K562 (cell line): ENCODE results near the gene GGT1. TPM values are rescaled to one million over a fixed set of nuclear protein-coding genes. Genes with fewer than 3 reads are reported as not detected.

Experiments
- ATAC-seq: fragments of 200-7000 bp; cut with Tn5 transposase; 3 replicates; pipeline ENCODE4 v1.9.1; 2020; ENCODE audit warnings: moderate library complexity
- BruUV-seq: library from RNA; stranded (reverse); fragments of 400-500 nt; replicated peaks from 2 replicates; lab custom pipeline; 2021; lab: Mats Ljungman, UMichigan
- CTCF ChIA-PET: fragments of 300-600 bp; formaldehyde crosslinking; extraction: SDS; loops from one replicate; lab custom pipeline; 2021; ENCODE audit warnings: low intra/inter-chr PET ratio; lab: Yijun Ruan, JAX
- POLR2A ChIA-PET: fragments of 300-600, 350-650 bp; sonication (Branson Sonifier 250); formaldehyde crosslinking; extraction: SDS; loops from one replicate; lab custom pipeline; 2021; ENCODE audit warnings: antibody characterized with exemption, inconsistent platforms; lab: Yijun Ruan, JAX
- DNase-seq, 4 experiments: peaks; one replicate each; pipeline versions ENCODE4 v3.0.0 to v3.0.0-alpha.2; 2011 to 2018; ENCODE audit warnings: low spot score in 3 of 4, mixed read lengths in 3 of 4; ENCODE audit errors: extremely low read depth in 1 of 4
- FAIRE-seq: peaks from 2 replicates; lab custom pipeline; 2011; peaks lifted over from hg19 to GRCh38; lab: Jason Lieb, UNC
- H2AFZ ChIP-seq: 2 replicates; pipeline ENCODE4 v1.6.0; 2011; ENCODE audit warnings: low read depth, low read length, control low read depth, inconsistent platforms
- H3K27ac ChIP-seq: fragments of 200-600 bp; 3 replicates; pipeline ENCODE4 v1.8.0; 2011; ENCODE audit warnings: low read depth, mild to moderate bottlenecking, control low read depth, inconsistent platforms, low read length, moderate library complexity, mixed read lengths; ENCODE audit errors: extremely low read depth
- H3K27me3 ChIP-seq, 2 experiments: fragments of 300-600 bp in 1 of 2; 2 replicates in 1 of 2; 3 replicates in 1 of 2; pipeline versions ENCODE4 v1.6.0 to v1.8.0; 2011; ENCODE audit warnings: inconsistent platforms in 2 of 2, low read length in 2 of 2, mild to moderate bottlenecking in 1 of 2, mixed read lengths in 1 of 2, moderate library complexity in 1 of 2; ENCODE audit not compliant: control insufficient read depth in 2 of 2, insufficient read depth in 2 of 2
- H3K36me3 ChIP-seq: fragments of 300-600 bp; 3 replicates; pipeline ENCODE4 v1.8.0; 2011; ENCODE audit warnings: mild to moderate bottlenecking, low read length, inconsistent platforms; ENCODE audit not compliant: control insufficient read depth, insufficient read depth
- H3K4me1 ChIP-seq, 2 experiments: fragments of 200-600 bp in 1 of 2; replicated peaks in 1 of 2; 2 replicates in 1 of 2; 3 replicates in 1 of 2; pipeline versions ENCODE4 v1.5.1 to v1.8.0; 2011; ENCODE audit warnings: inconsistent platforms in 2 of 2, low read length in 2 of 2, mild to moderate bottlenecking in 1 of 2, mixed read lengths in 1 of 2, moderate library complexity in 1 of 2; ENCODE audit not compliant: control insufficient read depth in 2 of 2, insufficient read depth in 2 of 2
- H3K4me2 ChIP-seq: 2 replicates; pipeline ENCODE4 v1.6.1; 2011; ENCODE audit warnings: low read length, control low read depth, inconsistent platforms, mixed read lengths; ENCODE audit not compliant: insufficient read depth
- H3K4me3 ChIP-seq: fragments of 200-600 bp; sonication (generic), shearing (Covaris generic); 2 replicates; pipeline ENCODE4 v1.5.1; 2016; ENCODE audit warnings: control low read depth, inconsistent platforms
- H3K79me2 ChIP-seq: fragments of 200-600 bp; 3 replicates; pipeline ENCODE4 v1.8.0; 2011; ENCODE audit warnings: low read length, inconsistent platforms; ENCODE audit not compliant: control insufficient read depth, insufficient read depth
- H3K9ac ChIP-seq, 2 experiments: 2 replicates each; pipeline versions ENCODE4 v1.6.0 to v1.6.1; 2011; ENCODE audit warnings: low read depth in 2 of 2, low read length in 2 of 2, control low read depth in 1 of 2, inconsistent platforms in 1 of 2, mild to moderate bottlenecking in 1 of 2, mixed read lengths in 1 of 2; ENCODE audit not compliant: insufficient read depth in 1 of 2
- H3K9me1 ChIP-seq: one replicate; pipeline ENCODE4 v1.6.0; 2011; ENCODE audit warnings: inconsistent platforms, mild to moderate bottlenecking, low read length, moderate library complexity; ENCODE audit not compliant: control insufficient read depth, insufficient read depth
- H3K9me3 ChIP-seq: replicated peaks from 2 replicates; pipeline ENCODE4 v1.5.1; 2011; ENCODE audit warnings: low read depth, low read length, inconsistent platforms; ENCODE audit not compliant: control insufficient read depth, insufficient read depth
- H4K20me1 ChIP-seq: replicated peaks from 2 replicates; pipeline ENCODE4 v1.6.1; 2011; ENCODE audit warnings: low read length, inconsistent platforms, mixed read lengths; ENCODE audit not compliant: control insufficient read depth, insufficient read depth
- CHD4 ChIP-seq: fragments of 200-600 bp; sonication (generic); IDR thresholded peaks from 3 replicates; pipeline ENCODE4 v1.6.1; 2012; ENCODE audit warnings: low read depth, mild to moderate bottlenecking, mixed read lengths, low read length, inconsistent platforms; ENCODE audit not compliant: insufficient read depth, insufficient replicate concordance, poor library complexity, severe bottlenecking
- ELF2 ChIP-seq: fragments of 250-450 bp; sonication (Bioruptor Pico); IDR thresholded peaks from 2 replicates; pipeline ENCODE4 v1.5.0; 2021; ENCODE audit warnings: mild to moderate bottlenecking
- EP300 ChIP-seq: IDR thresholded peaks from 2 replicates; pipeline ENCODE4 v1.6.1; 2012; ENCODE audit warnings: low read length, improper control_type of control experiment
- HSF4 ChIP-seq: fragments of 250-450 bp; sonication (Bioruptor Pico); IDR thresholded peaks from 2 replicates; pipeline ENCODE4 v2.1.2; 2022; ENCODE audit warnings: mild to moderate bottlenecking, moderate library complexity, borderline replicate concordance
- MXI1 ChIP-seq: IDR thresholded peaks from 2 replicates; pipeline ENCODE4 v1.6.1; 2011; ENCODE audit warnings: low read depth, mild to moderate bottlenecking, improper control_type of control experiment, low read length
- PHB2 ChIP-seq: fragments of 450-650 bp; IDR thresholded peaks from 2 replicates; pipeline ENCODE4 v1.6.1; 2017; ENCODE audit warnings: low read depth
- POLR2H ChIP-seq: IDR thresholded peaks from 2 replicates; pipeline ENCODE4 v1.6.1; 2016; ENCODE audit warnings: missing genetic modification characterization, low read depth, mild to moderate bottlenecking, control low read depth, missing compliant biosample characterization, moderate library complexity
- SIN3A ChIP-seq, 2 experiments: fragments of 150-350 bp in 1 of 2; IDR thresholded peaks; 2 replicates each; pipeline ENCODE4 v1.6.1; 2011 to 2016; ENCODE audit warnings: borderline replicate concordance in 2 of 2, low read depth in 2 of 2, low read length in 2 of 2, mild to moderate bottlenecking in 2 of 2, moderate library complexity in 2 of 2; ENCODE audit not compliant: control insufficient read depth in 1 of 2
- SOX6 ChIP-seq: fragments of 450-650 bp; IDR thresholded peaks from 2 replicates; pipeline ENCODE4 v1.6.1; 2014; ENCODE audit warnings: mild to moderate bottlenecking
- ZKSCAN1 ChIP-seq: fragments of 150-350 bp; IDR thresholded peaks from 2 replicates; pipeline ENCODE4 v1.6.1; 2016; ENCODE audit warnings: low read depth, low read length
- WGBS: fragments of 100-300 bp; shearing (Covaris generic); methylation state at CpG from one replicate; pipeline ENCODE4 v1.1.6; 2016; ENCODE audit warnings: low coverage, mixed read lengths; ENCODE audit not compliant: insufficient coverage; ENCODE audit errors: missing lambda C conversion rate; 5-methylcytosine and 5-hydroxymethylcytosine counted together
- in situ Hi-C: fragments of 300-500 bp; cut with MboI; formaldehyde crosslinking; loops from 4 replicates; pipeline ENCODE4 v1.15.0; 2018; ENCODE audit warnings: inconsistent platforms, mixed read lengths
- intact Hi-C: fragments of 100-400 bp; cut with micrococcal nuclease; formaldehyde crosslinking; loops from 2 replicates; pipeline ENCODE4 v1.14.2; 2022
- polyA plus RNA-seq, 8 experiments: library from polyadenylated mRNA; depleted of rRNA in 4 of 8; stranded (reverse) in 5 of 8; unstranded in 3 of 8; fragments of >200 nt; fragmentation: Nextera tagmentation in 2 of 8; fragmentation: Illumina TruSeq in 1 of 8; extraction: Ambion mirVana in 2 of 8; extraction: Trizol in 1 of 8; gene quantifications; 2 replicates each; pipeline versions ENCODE4 v1.2.1 to v1.2.3, GENCODE V29; 2011 to 2014; ENCODE audit warnings: inconsistent platforms in 1 of 8, missing spikeins in 1 of 8
- total RNA-seq, 7 experiments: library from RNA; depleted of rRNA in 6 of 7; stranded (reverse); fragments of >200 nt in 6 of 7; fragmentation: Illumina TruSeq in 2 of 7; extraction: Trizol in 2 of 7; gene quantifications; 2 replicates each; pipeline versions ENCODE4 v1.2.1 to v1.2.3, GENCODE V29; 2011 to 2021; ENCODE audit warnings: low replicate concordance in 1 of 7
- TF ChIP-seq, protein P1 (sequence below): sonication (generic); IDR thresholded peaks from 2 replicates; pipeline ENCODE4 v1.6.1; 2016
- TF ChIP-seq, protein P2 (sequence below): fragments of 250-450 bp; sonication (Bioruptor Pico); IDR thresholded peaks from 2 replicates; pipeline ENCODE4 v1.9.0; 2021; ENCODE audit warnings: mild to moderate bottlenecking
- TF ChIP-seq, protein P3 (sequence below): fragments of 450-650 bp; formaldehyde crosslinking; IDR thresholded peaks from 2 replicates; pipeline ENCODE4 v1.4.0; 2020; ENCODE audit warnings: mild to moderate bottlenecking, moderate library complexity

Gene GGT1
- total and polyA plus RNA-seq, 9 of the 15 experiments (the other 6 are each of a cell fraction or from before 2014, with no cell fraction given) = 0.46 to 11.8 (median 6.9) TPM

DNA sequence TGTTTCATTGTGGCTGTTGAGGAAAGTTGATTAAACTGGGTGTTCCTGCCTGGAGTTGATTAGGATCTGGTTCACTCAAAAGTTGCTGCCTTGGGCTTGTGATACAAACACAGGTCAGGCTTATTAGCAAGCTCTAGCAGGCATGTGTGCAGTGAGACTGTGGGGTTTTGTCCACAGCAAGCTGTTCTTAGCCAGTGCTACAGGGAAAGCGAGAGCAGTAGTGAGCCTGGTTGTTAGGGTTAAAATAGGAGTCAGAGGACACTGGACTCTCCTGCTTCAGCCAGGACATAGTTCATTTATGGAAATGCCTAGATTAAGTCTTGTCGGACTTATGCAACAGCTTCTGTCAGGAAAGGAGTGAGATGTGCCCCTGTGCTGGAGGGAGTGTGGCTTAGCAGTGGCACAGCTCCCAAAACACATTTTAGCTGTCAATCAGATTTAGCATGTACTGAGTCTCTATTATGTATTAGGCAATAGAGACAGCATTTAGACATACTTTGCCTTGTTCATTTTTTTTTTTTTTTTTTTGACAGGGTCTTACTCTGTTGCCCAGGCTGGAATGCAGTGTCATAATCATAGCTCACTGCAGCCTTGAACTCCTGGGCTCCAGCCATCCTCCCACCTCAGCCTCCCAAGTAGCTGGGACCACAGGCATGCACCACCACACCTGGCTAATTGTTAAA is 38.5 kb upstream of the GGT1 start:
- Histone ChIP-seq H3K36me3 (peaks cover 78% of the 10 kb centered on the region; the same call in 2 of the 3 replicates), H3K9ac (no peak overlapping the region), H3K9me3 (no peaks in the 10 kb centered on the region), H3K4me3 (no peak overlapping the region), H3K79me2 (peaks cover 81% of the 10 kb centered on the region), H2AFZ (no peak overlapping the region), H3K9me1 (no peaks in the 10 kb centered on the region), H4K20me1 (peaks cover 13% of the 10 kb centered on the region), H3K27ac (no peak overlapping the region), H3K4me2 (no peak overlapping the region), H3K4me1 (peaks cover 0 to 4% of the 10 kb centered on the region in 2 experiments; a peak in 3 of 5 replicates), H3K27me3 (no peaks in the 10 kb centered on the region)
- ATAC-seq (no peak), FAIRE-seq (no peak), DNase-seq (no peak)
- intact Hi-C loops (no loop called here), in situ Hi-C loops (no loop called here)
- ChIA-PET CTCF (no interaction called here), POLR2A (interaction anchor here (0.8 to 0.9 kb wide), 2 partner anchors 9 to 27 kb away, joined by 3 read pairs; partner anchors contain the start of gene GUCD1)
- no TSS peak for BruUV-seq
- TF ChIP-seq SOX6 = no peak
- TF ChIP-seq, protein P1, sequence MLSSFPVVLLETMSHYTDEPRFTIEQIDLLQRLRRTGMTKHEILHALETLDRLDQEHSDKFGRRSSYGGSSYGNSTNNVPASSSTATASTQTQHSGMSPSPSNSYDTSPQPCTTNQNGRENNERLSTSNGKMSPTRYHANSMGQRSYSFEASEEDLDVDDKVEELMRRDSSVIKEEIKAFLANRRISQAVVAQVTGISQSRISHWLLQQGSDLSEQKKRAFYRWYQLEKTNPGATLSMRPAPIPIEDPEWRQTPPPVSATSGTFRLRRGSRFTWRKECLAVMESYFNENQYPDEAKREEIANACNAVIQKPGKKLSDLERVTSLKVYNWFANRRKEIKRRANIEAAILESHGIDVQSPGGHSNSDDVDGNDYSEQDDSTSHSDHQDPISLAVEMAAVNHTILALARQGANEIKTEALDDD = no peak
- no peak for TF ChIP-seq ELF2
- no peak for TF ChIP-seq SIN3A (IDR thresholded peaks at IDR 0.05; ENCODE audit: borderline replicate concordance in 2 of 2, control insufficient read depth in 1 of 2, low read depth in 2 of 2, low read length in 2 of 2)
- TF ChIP-seq EP300 = no peak
- TF ChIP-seq ZKSCAN1 = no peak
- TF ChIP-seq, protein P2, sequence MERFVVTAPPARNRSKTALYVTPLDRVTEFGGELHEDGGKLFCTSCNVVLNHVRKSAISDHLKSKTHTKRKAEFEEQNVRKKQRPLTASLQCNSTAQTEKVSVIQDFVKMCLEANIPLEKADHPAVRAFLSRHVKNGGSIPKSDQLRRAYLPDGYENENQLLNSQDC (CRISPR knock-in tag) = no peak
- no peak for TF ChIP-seq PHB2
- TF ChIP-seq, protein P3, sequence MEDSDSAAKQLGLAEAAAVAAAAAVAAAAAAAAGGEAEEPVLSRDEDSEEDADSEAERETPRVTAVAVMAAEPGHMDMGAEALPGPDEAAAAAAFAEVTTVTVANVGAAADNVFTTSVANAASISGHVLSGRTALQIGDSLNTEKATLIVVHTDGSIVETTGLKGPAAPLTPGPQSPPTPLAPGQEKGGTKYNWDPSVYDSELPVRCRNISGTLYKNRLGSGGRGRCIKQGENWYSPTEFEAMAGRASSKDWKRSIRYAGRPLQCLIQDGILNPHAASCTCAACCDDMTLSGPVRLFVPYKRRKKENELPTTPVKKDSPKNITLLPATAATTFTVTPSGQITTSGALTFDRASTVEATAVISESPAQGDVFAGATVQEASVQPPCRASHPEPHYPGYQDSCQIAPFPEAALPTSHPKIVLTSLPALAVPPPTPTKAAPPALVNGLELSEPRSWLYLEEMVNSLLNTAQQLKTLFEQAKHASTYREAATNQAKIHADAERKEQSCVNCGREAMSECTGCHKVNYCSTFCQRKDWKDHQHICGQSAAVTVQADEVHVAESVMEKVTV (CRISPR knock-in tag) = no peak
- TF ChIP-seq MXI1 = no peak
- no peak for TF ChIP-seq POLR2H
- no peak for TF ChIP-seq CHD4
- no peak for TF ChIP-seq HSF4
- 88% methylated on average over 2 of the region's 2 CpGs for WGBS
